ENCODE measurements around the gene NHLRC4.

The NHLRC4 gene

DNA sequence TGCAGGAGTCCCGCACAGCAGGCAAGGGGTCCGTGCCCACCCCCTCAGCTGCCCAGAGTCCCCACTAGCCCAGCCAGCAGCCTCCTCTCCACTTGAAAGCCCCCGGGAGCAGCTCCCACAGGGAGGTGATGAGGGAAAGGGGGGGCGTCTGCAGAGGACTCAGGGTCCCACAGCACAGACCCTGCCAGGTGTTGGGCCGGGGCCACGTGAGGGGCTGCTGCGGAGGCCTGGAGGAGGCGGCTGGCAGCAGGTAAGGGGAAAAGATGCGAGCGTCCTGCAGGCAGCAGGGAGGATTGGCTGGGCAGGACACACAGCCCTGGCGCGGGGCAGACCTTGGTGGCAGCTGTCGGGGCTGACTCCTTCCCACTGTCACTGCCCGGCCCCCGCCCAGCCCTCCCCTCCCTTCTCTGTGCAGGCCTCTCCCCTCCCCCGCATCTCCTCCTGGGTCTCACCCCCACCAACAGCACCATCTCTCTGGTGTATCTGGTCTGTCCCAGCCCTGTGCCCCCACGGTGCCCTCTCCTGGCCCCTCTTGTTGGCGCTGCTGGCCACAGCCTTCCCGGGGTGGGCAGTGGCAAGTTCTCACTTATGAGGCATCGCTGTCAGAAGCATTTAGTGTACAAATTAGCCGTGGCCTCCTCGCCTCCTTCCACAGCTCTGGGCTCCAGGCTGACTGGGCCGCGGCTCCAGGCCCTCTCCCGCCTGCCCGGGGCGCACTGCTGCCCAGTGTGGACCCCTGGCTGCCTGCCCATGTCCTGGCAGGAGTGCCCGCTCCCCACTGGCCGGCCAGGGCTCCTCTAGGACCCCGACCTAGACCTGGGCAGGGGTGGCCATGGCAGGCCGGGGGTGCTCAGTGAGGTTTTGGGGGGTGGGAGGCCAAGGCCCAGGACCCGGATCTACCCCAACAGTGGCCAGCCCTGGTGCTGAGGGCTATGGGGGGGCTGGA lies 11.0 kb upstream of the NHLRC4 start:
- H3K4me1 ChIP-seq (ENCODE audit: low read depth, poor library complexity, severe bottlenecking): no peaks in the 10 kb centered on the region
- TF ChIP-seq, protein P1, sequence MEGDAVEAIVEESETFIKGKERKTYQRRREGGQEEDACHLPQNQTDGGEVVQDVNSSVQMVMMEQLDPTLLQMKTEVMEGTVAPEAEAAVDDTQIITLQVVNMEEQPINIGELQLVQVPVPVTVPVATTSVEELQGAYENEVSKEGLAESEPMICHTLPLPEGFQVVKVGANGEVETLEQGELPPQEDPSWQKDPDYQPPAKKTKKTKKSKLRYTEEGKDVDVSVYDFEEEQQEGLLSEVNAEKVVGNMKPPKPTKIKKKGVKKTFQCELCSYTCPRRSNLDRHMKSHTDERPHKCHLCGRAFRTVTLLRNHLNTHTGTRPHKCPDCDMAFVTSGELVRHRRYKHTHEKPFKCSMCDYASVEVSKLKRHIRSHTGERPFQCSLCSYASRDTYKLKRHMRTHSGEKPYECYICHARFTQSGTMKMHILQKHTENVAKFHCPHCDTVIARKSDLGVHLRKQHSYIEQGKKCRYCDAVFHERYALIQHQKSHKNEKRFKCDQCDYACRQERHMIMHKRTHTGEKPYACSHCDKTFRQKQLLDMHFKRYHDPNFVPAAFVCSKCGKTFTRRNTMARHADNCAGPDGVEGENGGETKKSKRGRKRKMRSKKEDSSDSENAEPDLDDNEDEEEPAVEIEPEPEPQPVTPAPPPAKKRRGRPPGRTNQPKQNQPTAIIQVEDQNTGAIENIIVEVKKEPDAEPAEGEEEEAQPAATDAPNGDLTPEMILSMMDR (conservative IDR thresholded peaks at IDR 0.05; ENCODE audit: low read depth, low read length): no peak
- no peak overlapping the region for H3K4me3 ChIP-seq (IDR thresholded peaks at IDR 0.05; ENCODE audit: insufficient read depth, low read depth, low read length)
- H3K27me3 ChIP-seq (ENCODE audit: insufficient read depth, low read depth): peaks cover 23% of the 10 kb centered on the region
- H3K36me3 ChIP-seq (ENCODE audit: insufficient read depth): no peaks in the 10 kb centered on the region
- no peaks in the 10 kb centered on the region for H3K79me2 ChIP-seq (ENCODE audit: insufficient read depth, low read depth)
- H4K20me1 ChIP-seq (ENCODE audit: insufficient read depth): no peaks in the 10 kb centered on the region
- H3K4me2 ChIP-seq: no peak overlapping the region
- H3K9ac ChIP-seq: no peak overlapping the region
- H2AFZ ChIP-seq (ENCODE audit: low read depth): no peak overlapping the region
- no peak overlapping the region for H3K27ac ChIP-seq

GRCh38 chr16:556474-557173 lies 10.2 kb upstream of the NHLRC4 start:
- peaks cover 29% of the 10 kb centered on the region for H3K27me3 ChIP-seq (ENCODE audit: insufficient read depth, low read depth)
- H3K4me2 ChIP-seq: no peak overlapping the region
- H3K79me2 ChIP-seq (ENCODE audit: insufficient read depth, low read depth): no peaks in the 10 kb centered on the region
- H3K36me3 ChIP-seq (ENCODE audit: insufficient read depth): no peaks in the 10 kb centered on the region
- TF ChIP-seq, protein P1 (conservative IDR thresholded peaks at IDR 0.05; ENCODE audit: low read depth, low read length): no peak
- no peak overlapping the region for H3K4me3 ChIP-seq (IDR thresholded peaks at IDR 0.05; ENCODE audit: insufficient read depth, low read depth, low read length)
- no peaks in the 10 kb centered on the region for H4K20me1 ChIP-seq (ENCODE audit: insufficient read depth)
- no peak overlapping the region for H2AFZ ChIP-seq (ENCODE audit: low read depth)
- no peaks in the 10 kb centered on the region for H3K4me1 ChIP-seq (ENCODE audit: low read depth, poor library complexity, severe bottlenecking)
- no peak overlapping the region for H3K9ac ChIP-seq
- no peak overlapping the region for H3K27ac ChIP-seq

DNA sequence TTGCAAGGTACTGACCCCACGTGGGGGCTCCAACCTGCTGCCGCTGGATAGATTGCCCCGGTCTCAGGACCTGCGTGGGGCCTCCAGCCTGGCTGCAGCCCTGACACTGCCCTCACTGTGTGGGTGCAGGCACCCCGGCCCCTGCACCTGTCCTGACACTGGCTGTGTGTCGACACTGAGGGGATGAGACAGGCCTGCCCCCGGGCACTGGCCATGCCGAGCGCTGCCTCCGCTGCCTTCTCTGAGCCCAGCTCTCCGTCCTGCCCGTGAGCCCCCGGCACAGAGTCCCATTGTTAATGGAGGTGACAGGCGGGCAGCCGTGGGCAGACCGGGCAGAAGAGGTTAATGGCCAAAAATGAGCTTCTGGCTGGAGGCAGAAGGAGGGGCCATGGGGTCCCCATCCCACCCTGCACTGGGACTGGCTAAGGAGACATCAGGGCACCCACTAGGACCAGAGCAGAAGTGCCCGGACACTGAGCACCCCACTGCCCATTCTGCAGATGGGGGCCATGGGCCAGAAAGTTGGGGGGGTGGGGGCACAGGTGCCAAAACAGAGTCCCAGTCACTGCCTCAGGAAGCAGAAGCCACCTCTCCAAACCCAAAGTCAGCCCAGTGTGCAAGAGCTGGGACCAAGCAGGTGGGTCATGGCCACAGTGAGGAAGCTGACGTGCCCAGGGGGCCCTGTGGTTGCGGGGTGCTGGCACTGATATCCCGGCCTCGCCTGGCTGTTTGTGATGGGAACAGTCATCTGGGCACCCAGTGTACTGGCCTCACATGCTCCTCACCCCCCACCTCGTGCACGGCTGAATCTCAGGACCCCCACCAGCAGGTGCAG lies 9.1 kb upstream of the NHLRC4 start:
- H3K79me2 ChIP-seq (ENCODE audit: insufficient read depth, low read depth): no peaks in the 10 kb centered on the region
- peaks cover 35% of the 10 kb centered on the region for H3K27me3 ChIP-seq (ENCODE audit: insufficient read depth, low read depth)
- no peak overlapping the region for H3K4me2 ChIP-seq
- no peaks in the 10 kb centered on the region for H3K4me1 ChIP-seq (ENCODE audit: low read depth, poor library complexity, severe bottlenecking)
- no peak overlapping the region for H3K27ac ChIP-seq
- no peak overlapping the region for H3K9ac ChIP-seq
- TF ChIP-seq, protein P1 (conservative IDR thresholded peaks at IDR 0.05; ENCODE audit: low read depth, low read length): no peak
- H2AFZ ChIP-seq (ENCODE audit: low read depth): no peak overlapping the region
- H3K4me3 ChIP-seq (IDR thresholded peaks at IDR 0.05; ENCODE audit: insufficient read depth, low read depth, low read length): no peak overlapping the region
- no peaks in the 10 kb centered on the region for H4K20me1 ChIP-seq (ENCODE audit: insufficient read depth)
- H3K36me3 ChIP-seq (ENCODE audit: insufficient read depth): no peaks in the 10 kb centered on the region

DNA sequence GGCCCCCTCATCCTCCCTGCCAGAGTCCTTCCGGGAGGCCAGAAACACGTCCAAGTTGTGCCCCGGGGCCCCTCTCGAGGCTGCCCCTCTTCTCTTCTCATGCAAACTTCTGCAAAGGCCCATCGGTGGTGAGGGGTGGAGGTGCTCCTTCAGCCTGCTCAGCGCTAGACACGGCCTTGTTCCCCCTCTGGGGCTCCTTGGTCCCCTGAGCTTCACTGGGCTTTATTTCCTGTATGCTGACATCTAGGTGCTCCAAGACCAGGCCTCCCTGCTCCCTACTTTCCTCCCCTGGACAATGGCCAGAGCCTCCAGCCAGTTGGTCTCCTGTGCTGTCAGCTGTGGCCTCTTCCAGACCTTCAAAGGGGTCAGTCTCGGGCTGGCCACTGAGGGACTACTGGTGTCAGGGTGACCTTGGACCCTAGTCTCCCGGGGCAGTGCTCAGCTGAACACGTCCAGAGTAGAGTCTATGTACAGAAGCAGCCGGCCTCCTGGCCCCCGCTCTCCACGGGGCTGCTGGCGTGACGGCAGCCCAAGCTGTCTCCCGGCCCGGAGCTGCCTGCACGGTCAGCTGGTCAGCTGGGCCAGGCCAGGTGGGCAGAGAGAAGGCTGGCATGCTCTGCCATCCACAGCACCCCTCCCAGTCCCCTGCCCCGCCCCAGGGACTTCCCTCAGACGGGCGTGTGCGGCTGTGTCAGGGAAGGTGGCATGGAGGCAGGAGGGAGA lies 8.3 kb upstream of the NHLRC4 start:
- Histone ChIP-seq H3K4me1 (ENCODE audit: low read depth, poor library complexity, severe bottlenecking) (no peaks in the 10 kb centered on the region), H3K27ac (no peak overlapping the region), H3K4me2 (no peak overlapping the region), H4K20me1 (ENCODE audit: insufficient read depth) (no peaks in the 10 kb centered on the region), H3K27me3 (ENCODE audit: insufficient read depth, low read depth) (peaks cover 36% of the 10 kb centered on the region), H2AFZ (ENCODE audit: low read depth) (no peak overlapping the region), H3K9ac (no peak overlapping the region), H3K36me3 (ENCODE audit: insufficient read depth) (no peaks in the 10 kb centered on the region), H3K4me3 (IDR thresholded peaks at IDR 0.05; ENCODE audit: insufficient read depth, low read depth, low read length) (no peak overlapping the region), H3K79me2 (ENCODE audit: insufficient read depth, low read depth) (no peaks in the 10 kb centered on the region)
- TF ChIP-seq, protein P1 (conservative IDR thresholded peaks at IDR 0.05; ENCODE audit: low read depth, low read length): no peak
